Loucy (cell line): ENCODE results near the gene RNF145.

Source experiments
- EZH2phosphoT487 ChIP-seq: fragments of 200-600 bp; IDR thresholded peaks from 2 replicates; pipeline ENCODE4 v1.6.1; 2018; ENCODE audit warnings: antibody characterized with exemption, mild to moderate bottlenecking, moderate library complexity, borderline replicate concordance
- TF ChIP-seq, protein P1 (sequence below): fragments of 200-600 bp; sonication (generic); conservative IDR thresholded peaks from 2 replicates; pipeline ENCODE4 v1.5.1; 2014; ENCODE audit warnings: mild to moderate bottlenecking, antibody characterized with exemption, low read length

DNA sequence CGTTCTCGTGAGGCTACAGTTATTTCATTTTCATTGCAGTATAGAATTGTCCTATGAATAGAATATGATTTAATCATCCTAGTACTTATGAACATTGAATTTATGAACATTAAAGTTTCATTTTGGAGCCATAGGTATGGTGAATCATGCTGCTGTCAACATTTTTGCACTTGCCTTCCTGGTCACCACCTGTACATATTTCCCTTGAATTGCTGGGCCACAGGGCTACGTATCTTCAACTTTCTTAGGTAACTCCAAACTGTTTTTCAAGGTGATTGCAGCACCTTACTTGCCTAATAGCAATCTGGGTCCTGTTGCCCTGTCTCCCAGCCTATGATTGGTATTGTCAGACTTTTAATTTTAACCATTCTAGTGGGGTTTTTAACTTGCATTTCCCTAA lies 6.5 kb upstream of the RNF145 start:
- TF ChIP-seq, protein P1, sequence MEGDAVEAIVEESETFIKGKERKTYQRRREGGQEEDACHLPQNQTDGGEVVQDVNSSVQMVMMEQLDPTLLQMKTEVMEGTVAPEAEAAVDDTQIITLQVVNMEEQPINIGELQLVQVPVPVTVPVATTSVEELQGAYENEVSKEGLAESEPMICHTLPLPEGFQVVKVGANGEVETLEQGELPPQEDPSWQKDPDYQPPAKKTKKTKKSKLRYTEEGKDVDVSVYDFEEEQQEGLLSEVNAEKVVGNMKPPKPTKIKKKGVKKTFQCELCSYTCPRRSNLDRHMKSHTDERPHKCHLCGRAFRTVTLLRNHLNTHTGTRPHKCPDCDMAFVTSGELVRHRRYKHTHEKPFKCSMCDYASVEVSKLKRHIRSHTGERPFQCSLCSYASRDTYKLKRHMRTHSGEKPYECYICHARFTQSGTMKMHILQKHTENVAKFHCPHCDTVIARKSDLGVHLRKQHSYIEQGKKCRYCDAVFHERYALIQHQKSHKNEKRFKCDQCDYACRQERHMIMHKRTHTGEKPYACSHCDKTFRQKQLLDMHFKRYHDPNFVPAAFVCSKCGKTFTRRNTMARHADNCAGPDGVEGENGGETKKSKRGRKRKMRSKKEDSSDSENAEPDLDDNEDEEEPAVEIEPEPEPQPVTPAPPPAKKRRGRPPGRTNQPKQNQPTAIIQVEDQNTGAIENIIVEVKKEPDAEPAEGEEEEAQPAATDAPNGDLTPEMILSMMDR: no peak
- TF ChIP-seq EZH2phosphoT487: no peak
